Ovary (tissue), 3 donors: ENCODE measurements around the gene ANKMY1.

ENCODE experiments used
- CTCF ChIP-seq, 3 donors: fragments of 450-650 bp in 2 of 3; fragments of 200-600 bp in 1 of 3; IDR thresholded peaks; one replicate each; pipeline versions ENCODE4 v1.5.1 to v1.8.0; 2016 to 2022; ENCODE audit warnings: antibody characterized with exemption in 3 of 3, mild to moderate bottlenecking in 1 of 3
- POLR2A ChIP-seq: fragments of 450-650 bp; IDR thresholded peaks from one replicate; pipeline ENCODE4 v1.6.1; 2017; ENCODE audit warnings: antibody characterized with exemption, mild to moderate bottlenecking, moderate library complexity
- donor health status: DM: no; HTN: no; CAD: no.

- TF ChIP-seq CTCF (IDR thresholded peaks at IDR 0.05) (no peak), POLR2A (no peak)
Observed at GRCh38 chr2:240575101-240575965, 17.5 kb upstream of the ANKMY1 start.
